Colon (tissue), 2 donors: ENCODE results near the gene MEGF6.

Experiments
- FAIRE-seq: peaks from 2 replicates; lab custom pipeline; 2012; peaks lifted over from hg19 to GRCh38; lab: Jason Lieb, UNC
- donor health status: control.
- donor health status: control.

The MEGF6 gene

DNA sequence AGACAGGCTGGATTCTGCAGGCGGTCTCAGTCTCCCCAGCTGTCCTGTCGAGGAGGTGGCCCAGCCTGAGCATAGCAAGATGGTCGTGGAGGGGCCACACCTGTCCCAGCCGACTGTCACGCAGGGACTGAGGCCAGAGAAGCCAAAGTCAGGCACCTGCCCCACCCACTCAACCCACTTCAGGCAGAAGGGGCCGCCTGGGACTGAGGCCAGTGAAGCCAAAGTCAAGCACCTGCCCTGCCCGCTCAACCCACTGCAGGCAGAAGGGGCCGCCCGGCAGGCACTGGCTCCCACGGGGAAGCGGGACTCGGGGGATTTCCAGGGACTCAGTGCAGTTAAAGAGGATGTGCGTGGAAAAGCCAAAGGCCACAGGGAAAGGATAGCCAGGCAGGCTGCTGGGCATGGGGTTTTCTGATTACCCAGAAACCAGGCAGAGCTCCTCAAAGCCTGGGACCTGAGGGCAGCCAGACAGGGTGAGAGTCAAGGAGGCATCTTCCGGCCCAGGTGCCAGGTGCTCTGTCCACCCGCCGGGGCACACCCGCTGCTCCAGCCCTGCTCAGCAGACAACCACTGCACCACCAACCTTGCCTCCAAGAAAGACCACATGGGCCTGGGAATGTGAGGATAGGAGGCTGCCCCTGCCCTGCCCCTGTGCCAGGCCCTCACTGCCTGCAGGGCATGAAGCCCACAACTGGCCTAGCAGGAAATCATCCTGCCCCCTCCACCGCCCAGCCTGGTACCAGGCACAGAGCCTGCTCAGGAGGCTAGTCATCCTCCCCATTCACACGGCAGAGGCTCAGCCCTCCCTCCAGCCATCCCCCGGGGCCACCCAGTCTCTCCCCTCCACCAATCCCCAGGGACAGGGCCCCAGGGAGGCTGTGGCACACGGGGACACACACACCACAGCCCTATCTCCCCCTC is 41.0 kb downstream of the MEGF6 start:
- FAIRE-seq = no peak

GRCh38 chr1:3569436-3569835 is 41.9 kb downstream of the MEGF6 start:
- no peak for FAIRE-seq

- no peak for FAIRE-seq
Observed at GRCh38 chr1:3568815-3569435, 42.4 kb downstream of the MEGF6 start.

GRCh38 chr1:3566951-3567804 is 44.1 kb downstream of the MEGF6 start:
- FAIRE-seq = no peak

DNA sequence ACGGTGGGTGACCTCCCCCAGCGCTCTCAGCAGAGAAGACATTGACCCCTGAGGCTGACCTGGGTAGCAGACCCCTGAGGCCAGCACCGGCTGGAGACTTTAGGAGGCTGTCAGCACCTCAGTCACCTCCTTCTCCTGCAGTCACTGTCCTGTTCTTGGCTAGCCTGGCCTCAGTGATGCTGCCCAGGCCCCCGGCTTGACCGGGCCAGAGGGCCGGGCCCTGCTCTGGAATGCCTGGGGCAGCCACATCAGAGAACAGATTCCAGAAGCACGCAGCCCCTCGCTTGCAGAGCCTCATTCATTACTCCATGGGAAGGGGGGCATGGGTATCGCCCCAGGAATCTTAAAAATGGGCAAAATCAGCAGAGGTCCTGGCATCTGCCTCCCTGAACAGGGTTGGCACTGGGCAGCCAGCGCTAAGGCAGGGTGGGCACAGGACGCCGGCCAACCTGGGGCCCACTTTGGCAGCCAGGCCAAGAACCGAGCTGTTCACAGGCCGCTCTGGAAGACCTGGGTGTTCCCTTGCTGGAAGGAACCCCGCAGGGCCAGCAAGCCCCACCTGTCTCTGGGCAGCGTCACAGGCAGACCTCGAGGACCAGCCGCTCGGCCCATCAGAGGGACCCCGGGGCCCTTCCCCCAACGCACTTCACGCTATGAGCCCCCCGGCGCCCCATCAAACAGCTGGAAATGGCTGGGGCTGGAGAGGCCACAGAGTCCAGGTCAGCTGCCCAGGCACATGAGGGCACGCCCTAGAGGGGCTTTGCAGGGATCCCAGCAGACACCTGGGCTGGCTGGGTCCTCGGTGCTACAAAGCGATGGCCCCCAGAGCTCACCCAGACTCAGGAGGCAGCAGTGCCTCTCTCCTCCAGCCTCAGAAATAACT is 45.1 kb downstream of the MEGF6 start:
- no peak for FAIRE-seq

DNA sequence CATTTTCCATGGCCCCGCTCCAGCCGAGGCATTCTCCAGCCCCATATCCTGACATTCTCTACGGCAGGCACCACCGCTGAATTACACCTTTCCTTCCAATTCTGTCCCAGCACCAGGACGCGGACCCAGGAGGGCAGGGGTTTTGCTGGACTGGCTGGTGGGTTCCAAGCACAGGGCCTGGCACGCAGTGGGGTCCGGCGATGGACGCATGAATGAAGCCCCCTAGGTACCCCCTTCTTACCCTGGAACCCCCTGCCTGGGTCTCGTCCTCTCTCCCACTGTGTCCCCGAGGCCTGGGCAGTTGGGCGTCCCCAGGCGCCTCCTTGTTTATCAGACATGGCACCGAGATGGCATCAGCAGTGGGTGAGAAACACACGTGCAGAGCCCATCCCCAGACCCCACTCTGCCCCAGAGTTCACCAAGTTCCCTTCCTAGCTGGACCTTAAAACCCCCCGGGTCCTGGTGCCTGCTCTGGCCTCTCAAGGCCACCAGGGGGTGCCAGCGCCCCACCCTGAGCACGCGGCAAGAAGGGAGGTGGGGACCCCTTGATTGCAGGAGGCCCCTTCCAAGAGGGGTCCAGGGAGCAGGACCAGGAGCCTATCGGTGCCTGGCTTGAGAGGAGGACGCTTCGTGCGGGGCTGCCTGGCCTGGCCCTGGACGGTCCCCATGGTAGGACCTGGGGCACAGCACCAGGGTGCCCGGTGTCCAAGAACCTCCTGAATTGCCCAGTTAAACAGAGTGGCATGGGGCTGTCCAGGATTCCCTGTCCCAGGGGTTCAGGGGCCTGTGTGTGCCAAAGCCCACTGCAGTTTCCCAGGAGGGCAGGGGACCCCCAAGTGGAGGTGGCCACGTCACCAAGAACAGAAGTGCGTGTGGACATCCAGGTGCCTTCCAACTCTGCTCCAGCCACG is 46.1 kb downstream of the MEGF6 start:
- FAIRE-seq = no peak

DNA sequence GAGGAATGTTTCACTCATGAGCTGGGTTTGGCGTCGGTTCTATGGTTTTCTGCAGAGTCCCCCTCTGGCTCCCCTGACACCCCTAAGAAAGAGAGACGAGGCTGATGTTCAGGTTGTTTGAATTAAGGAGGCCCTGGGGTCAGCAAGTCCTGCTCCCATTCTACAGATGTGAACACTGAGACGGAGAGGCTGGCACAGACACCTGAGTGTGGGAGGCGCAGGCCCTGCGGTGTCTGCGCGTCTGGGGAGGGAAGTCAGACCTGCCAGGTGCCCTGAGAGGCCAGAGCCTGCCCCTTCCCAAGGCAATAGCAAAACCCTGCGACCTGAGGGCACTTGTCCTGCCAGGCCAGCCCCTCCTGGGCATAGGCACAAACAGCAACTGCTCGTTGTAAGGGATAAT is 47.7 kb downstream of the MEGF6 start:
- no peak for FAIRE-seq

DNA sequence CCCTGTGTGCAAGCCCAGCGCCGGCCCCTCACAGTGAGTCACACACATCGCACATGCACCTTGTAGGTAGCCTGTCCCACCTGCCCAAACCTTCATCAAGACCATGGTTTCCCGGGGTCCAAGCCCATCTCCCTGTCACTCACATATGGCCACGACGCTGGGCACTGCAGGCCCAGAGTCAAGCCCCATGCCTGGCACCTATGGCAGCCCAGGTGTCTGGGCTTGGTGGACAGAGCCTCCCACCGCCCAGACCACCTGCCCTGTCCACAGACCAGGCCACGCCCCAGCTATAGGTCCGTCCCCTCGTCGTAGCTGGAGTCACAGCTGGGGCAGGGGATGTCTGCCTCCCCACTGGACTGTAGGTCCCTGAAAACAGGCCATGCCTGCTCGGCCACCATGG is 48.2 kb downstream of the MEGF6 start:
- no peak for FAIRE-seq

DNA sequence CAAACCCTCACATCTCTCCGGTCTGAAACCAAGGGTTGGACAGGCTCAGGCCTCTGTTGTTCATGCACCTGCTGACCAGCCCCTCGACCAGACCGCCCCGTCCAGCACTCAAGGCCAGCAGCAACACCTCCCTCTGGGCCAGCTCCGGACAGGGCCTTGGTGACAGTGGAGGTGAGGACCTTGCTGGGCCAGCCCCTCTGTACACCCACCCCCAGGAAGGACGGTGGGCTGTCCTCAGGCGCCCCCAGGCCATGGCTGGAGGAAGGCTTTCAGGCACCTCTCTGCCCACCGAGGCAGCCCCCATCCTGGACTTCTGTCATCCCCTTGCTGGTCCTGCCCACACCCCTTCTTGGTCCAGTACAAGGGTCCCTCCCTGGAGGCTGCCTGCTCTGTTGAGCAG is 48.6 kb downstream of the MEGF6 start:
- FAIRE-seq = no peak

- FAIRE-seq = no peak
Observed at GRCh38 chr1:3561702-3562101, 49.6 kb downstream of the MEGF6 start.

DNA sequence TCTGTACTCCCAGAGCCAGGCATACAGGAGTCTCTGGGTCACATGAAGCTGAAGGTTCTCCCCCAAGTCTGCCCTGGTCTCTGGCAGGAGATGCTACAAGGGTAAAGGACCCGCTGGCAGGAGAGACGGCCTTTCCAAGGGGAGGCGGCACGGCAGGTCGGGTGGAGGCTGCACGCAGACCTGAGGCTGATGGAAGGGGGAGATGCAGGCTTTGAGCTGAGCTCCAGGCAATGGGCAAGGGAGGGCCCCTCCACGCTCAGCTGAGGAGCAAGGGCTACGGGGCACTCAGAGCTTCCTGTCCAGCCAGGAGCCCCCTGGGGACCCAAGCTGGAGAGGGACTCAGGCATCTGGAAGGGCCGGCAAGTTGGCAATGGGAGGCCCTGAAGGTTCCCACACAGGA is 50.3 kb downstream of the MEGF6 start:
- FAIRE-seq = no peak

DNA sequence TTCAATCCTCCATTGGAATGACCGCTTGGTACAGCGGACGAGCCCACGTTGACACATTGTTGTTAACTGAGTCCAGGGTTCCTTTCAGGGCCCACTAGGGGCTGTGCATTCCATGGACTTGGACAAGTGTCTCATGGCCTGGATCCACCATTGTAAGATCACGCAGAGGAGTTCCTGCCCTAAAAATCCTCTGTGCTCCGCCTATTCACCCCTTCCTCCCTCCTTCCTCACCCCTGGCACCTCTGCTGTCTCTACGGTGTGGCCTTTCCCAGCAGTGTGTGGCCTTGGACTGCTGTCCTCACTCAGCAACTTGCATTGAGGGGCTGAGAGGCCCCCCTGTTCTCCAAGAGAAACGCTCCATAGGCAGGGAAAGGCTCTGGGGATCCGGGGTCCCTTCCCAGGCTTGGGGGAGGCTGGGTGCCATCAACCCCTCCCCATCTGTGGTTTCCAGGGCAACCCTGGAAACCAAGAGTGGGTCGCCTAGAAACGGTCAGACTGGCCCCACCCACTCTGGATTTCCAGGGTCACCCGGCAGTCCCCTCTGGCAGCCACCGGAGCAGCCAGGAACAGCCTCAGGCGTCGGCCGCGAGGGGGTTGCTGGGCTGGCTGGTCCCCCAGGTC is 50.9 kb downstream of the MEGF6 start:
- no peak for FAIRE-seq

DNA sequence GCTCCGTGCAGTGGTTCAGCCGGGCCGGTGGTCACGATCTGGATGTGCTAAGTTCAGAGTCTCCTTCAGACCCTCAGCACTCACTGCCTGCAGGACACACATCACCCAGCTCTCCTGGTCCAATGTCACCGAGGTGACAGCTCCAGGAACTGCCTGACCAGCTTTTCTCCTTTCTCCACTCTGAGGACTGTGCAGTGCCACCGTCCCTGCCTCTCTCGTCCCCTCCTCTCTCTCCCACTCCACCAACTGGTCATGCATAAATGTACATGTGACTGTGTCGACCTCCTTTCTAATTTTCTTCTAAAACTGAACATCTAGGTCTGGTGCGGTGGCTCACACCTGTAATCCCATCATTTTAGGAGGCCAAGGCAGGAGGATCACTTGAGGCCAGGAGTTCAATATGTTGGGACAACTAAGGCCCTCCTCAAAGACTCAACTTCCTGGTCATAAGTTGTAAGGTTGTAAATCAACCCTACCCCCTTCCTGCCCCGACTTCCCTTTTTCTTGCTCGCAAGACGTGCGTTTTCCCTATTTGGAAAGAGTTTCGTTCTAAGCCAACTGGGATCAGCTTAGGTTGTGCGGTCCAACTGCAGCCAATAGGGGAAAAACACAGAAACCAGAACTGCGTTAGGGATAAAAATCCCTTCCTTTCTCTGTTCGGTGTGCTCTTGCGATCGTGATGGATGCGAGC is 53.1 kb downstream of the MEGF6 start:
- FAIRE-seq = no peak

- FAIRE-seq = no peak
Observed at GRCh38 chr1:3557366-3557765, 53.9 kb downstream of the MEGF6 start.

DNA sequence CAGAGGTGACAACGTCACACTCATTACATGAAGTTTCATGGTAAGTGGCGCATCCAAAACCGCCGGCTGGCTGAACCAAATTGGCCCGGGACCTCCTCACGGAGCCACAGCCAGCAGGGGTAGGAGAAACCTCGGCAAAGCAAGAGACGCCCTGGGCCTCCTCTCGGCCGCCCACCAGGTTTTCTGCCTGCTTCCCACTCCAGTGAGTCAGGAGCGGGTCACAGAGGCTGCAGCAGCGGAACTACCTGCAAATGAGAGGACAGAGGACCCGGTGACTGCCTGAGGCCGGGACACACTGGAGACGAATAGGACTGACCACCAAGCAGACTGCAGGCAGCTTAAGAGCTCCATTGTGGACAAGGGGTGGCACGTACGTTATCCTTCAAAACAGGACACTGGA is 55.0 kb downstream of the MEGF6 start:
- no peak for FAIRE-seq

GRCh38 chr1:3555131-3555920 is 56.0 kb downstream of the MEGF6 start:
- no peak for FAIRE-seq

GRCh38 chr1:3553940-3554223 is 57.4 kb downstream of the MEGF6 start:
- FAIRE-seq = no peak

DNA sequence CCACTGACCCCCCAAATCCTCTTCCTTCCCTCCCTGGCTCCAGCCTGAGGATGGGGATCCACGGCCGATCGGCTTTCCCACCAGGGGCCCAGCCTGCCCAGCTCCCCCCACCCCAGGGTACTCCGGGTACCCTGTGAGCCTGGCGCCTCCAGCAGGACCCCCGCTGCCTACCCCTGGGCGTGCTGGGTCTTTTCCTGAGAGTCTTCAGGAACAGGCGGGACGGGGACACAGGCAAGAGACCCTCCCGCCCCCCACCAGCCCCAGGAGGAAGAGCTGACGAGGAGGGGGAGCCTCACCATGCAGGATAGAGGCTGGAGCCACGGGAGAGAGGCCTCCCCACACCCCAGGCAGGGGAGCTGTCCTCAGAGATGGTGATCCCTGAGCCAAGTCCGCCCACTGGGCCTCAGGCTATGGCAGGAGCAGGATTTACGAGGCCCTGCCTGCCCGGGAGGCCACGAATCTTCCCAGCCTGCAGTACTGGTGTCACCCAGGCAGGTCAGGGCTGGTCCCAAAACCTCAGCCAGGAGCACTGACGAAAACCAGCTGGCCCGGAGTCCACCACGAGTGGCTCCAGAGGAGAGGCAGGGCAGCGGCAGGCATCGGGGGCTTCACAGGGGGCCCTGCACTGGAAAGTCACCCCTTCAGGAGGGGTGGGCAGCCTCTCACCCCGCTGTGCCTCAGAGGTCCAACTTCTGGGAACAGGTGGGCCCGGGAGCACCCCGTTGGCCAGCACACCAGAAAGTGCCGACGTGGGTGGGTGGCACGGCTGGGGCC is 58.0 kb downstream of the MEGF6 start:
- FAIRE-seq = no peak
